ENCODE data around the gene PDZD2.

Gene PDZD2

DNA sequence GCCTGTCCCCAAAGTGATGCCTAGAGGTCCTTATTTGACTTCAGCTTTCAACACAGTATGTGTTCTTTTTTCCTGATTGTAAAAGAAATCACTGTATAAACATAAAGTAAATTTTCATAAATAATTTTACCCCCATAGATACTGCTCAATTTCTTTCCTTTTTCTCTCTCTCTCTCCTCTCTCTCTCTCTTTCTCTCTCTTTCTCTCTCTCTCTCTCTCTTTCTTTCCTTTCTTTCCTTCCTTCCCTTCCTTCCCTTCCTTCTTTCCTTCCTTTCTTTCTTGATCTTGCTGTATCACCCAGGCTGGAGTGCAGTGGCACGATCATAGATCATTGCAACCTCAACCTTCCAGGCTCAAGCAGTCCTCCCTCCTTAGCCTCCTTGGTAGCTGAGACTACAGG lies 64.8 kb downstream of the PDZD2 start:
- FAIRE-seq (no peak), DNase-seq (ENCODE audit: insufficient read length, low spot score) (no peak)
- TF ChIP-seq, protein P1, sequence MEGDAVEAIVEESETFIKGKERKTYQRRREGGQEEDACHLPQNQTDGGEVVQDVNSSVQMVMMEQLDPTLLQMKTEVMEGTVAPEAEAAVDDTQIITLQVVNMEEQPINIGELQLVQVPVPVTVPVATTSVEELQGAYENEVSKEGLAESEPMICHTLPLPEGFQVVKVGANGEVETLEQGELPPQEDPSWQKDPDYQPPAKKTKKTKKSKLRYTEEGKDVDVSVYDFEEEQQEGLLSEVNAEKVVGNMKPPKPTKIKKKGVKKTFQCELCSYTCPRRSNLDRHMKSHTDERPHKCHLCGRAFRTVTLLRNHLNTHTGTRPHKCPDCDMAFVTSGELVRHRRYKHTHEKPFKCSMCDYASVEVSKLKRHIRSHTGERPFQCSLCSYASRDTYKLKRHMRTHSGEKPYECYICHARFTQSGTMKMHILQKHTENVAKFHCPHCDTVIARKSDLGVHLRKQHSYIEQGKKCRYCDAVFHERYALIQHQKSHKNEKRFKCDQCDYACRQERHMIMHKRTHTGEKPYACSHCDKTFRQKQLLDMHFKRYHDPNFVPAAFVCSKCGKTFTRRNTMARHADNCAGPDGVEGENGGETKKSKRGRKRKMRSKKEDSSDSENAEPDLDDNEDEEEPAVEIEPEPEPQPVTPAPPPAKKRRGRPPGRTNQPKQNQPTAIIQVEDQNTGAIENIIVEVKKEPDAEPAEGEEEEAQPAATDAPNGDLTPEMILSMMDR (IDR thresholded peaks at IDR 0.05; ENCODE audit: insufficient read depth, missing control alignments) = no peak

DNA sequence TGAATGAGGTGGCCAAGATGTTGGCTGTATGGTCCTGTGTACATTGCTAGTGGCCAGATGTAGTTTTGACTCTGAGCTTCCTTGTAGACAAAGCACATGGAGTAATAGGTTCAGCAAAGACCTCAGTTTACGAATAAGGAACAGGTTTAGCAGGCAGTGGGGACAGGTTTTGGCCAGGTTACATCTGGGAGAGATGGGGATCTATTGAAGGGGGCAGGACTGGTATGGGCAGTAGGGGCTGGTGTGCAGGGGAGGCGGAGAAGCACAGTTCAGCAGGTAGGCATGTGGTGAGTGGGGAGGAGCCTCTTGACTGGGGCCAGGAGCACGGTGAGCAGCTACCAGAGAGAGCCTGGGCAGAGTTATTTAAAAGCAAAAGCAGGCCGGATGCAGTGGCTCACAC lies 67.3 kb downstream of the PDZD2 start:
- no peak for FAIRE-seq
- TF ChIP-seq, protein P1 (IDR thresholded peaks at IDR 0.05; ENCODE audit: insufficient read depth, missing control alignments) = no peak

DNA sequence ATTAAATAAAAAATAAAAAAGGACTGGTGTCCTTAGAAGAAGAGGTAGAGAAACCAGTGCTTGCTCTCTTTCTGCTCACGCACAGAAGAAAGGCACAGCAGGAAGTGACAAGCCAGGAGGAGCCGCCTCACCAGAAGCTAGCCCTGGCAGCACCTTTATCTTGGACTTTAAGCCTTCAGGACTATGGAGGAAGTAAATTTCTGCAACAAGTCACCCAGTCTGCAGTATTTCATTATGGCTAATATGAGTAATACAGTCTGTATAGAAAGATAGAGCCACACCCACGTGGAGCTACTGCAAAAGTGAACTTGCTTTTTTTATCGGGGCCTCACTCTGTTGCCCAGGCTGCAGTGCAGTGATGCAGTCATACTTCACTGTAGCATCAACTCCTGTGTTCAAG lies 68.4 kb downstream of the PDZD2 start:
- TF ChIP-seq, protein P1 (IDR thresholded peaks at IDR 0.05; ENCODE audit: insufficient read depth, missing control alignments) = no peak
- DNase-seq (ENCODE audit: insufficient read length, low spot score) = no peak
- no peak for FAIRE-seq

More for the DNA sequence above, 67.3 kb downstream of the PDZD2 start:
- no peak for DNase-seq (ENCODE audit: insufficient read length, low spot score)

DNA sequence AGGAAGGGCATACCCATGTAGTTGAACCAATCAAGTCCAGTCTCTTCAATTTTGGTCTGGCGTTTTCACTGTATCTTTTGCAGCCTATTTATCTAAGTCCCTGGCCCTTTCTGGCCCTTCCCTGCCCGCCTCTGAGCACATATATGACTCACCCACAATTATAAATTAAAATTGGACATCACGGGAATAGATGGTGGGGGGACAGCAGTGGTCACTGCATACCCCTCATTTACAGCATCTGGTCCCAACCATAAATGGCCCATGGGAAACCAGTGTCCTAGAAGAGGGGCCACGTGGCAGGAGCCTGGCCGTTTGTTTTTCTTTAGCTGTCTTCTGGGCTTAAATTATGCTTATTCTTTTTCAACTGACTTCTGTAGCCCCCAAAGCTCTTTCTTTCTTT lies 69.2 kb downstream of the PDZD2 start:
- no peak for FAIRE-seq
- TF ChIP-seq, protein P1 (IDR thresholded peaks at IDR 0.05; ENCODE audit: insufficient read depth, missing control alignments) = no peak
- no peak for DNase-seq (ENCODE audit: insufficient read length, low spot score)

DNA sequence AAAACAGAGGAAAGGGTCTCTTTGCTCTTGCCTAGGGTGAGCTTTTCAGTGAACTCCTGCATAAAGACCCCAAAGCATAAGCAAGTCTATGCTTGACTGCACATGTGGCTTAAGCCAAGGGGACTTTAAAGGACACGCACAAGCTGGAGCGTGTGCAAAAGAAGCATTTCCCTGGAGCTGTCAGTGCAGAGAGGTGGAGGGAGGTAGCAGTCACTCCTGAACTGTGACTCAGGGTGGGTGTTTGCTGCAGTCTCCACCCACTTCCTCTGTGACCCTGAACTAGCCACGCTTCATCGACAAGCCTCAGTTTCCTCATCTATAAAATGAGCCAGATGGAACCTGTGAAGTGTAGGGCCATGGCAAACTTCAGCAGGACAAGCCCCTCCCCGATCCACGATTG lies 72.4 kb downstream of the PDZD2 start:
- FAIRE-seq (no peak), DNase-seq (ENCODE audit: insufficient read length, low spot score) (no peak)
- TF ChIP-seq, protein P1 (IDR thresholded peaks at IDR 0.05; ENCODE audit: insufficient read depth, missing control alignments) = no peak

DNA sequence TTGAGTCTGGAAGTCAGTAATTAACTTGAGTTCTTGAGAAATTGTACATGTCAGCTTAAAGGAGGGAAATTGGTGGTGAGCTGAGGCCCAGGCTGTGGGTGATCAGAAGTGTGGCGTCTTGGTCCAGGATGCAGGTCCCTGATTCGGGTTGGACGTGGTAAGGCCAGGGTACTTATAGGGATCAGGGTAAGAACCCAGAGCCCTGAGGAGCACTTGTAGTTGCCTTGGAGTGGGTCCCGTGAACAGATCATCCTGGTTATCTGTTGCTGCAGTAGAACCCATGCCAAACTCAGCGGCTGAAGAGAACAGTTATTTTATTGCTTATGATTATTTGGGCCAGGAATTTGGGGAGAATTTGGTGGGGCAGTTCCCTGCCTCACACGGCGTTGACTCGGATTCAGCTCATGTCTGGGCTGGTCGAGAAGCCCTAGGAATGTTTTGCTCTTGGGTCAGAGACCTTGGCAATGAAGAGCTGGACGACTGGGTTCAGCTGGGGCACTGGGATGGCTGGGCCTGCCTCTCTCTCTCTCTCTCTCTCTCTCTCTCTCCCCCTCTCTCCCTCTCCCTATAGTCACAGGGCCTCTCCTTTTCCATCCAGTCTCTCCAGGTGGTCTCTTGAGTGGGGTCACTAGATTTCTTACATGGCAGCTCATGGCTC lies 73.1 kb downstream of the PDZD2 start:
- TF ChIP-seq, protein P1 (IDR thresholded peaks at IDR 0.05; ENCODE audit: insufficient read depth, missing control alignments) = no peak
- FAIRE-seq = no peak

DNA sequence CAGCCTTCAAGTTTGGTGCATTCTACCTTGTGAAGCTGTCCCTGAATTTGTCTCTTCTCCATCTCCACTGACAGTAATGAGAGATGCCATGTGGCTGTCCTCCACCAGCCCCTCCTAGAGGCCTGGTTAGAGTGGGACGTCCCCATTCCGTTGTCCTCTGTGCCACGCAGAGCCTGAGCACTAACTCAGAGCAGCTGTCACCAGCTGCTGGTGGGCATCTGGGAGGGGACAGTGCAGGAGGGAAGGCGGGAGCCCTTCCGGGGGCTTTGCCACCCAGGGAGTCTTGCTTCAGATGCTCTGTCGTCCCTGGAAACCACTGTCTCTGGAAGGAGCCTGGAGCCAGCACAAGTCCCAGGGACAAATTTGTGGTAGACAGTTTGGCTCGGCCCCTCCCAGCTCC lies 78.6 kb downstream of the PDZD2 start:
- TF ChIP-seq, protein P1 (IDR thresholded peaks at IDR 0.05; ENCODE audit: insufficient read depth, missing control alignments) = no peak
- FAIRE-seq (no peak), DNase-seq (ENCODE audit: insufficient read length, low spot score) (no peak)

More for the DNA sequence above, 73.1 kb downstream of the PDZD2 start:
- no peak for DNase-seq (ENCODE audit: insufficient read length, low spot score)

Data from D721Med (cell line).